ENCODE data around the gene S100A6.

GRCh38 chr1:153553096-153553495 is 17.3 kb upstream of the S100A6 start:
- no peak for TF ChIP-seq POLR2A (IDR thresholded peaks at IDR 0.05)
- TF ChIP-seq CTCF (IDR thresholded peaks at IDR 0.05), result no peak

Measured in right lobe of liver (tissue), 4 donors.